CD4-positive, alpha-beta memory T cell (primary cell): Measurements from ENCODE around the gene TYW3. TPM values are rescaled to one million over a fixed set of nuclear protein-coding genes. Genes with fewer than 3 reads are reported as not detected.
"Not testable (repeated sequence)": the region's sequence is repeated elsewhere in the genome, so short reads cannot be mapped to it uniquely, and the experiment has no call there.

Experiments used
- CTCF ChIA-PET: fragments of 350-600 bp; sonication (Branson Sonifier 250); formaldehyde crosslinking; loops from one replicate; lab custom pipeline; 2021; ENCODE audit warnings: inconsistent platforms; ENCODE audit not compliant: partially characterized antibody; lab: Charles Lee
- POLR2A ChIA-PET: fragments of 350-600 bp; sonication (Branson Sonifier 250); formaldehyde crosslinking; loops from one replicate; lab custom pipeline; 2021; ENCODE audit not compliant: partially characterized antibody; lab: Charles Lee
- DNase-seq, 5 donors: peaks; one replicate each; pipeline versions ENCODE4 v3.0.0 to v3.0.0-alpha.2; 2020 to 2022; ENCODE audit warnings: mixed read lengths in 1 of 5
- H3K27ac ChIP-seq: one replicate; pipeline ENCODE4 v1.7.0; 2013; ENCODE audit warnings: low read depth, low read length
- H3K27me3 ChIP-seq: 2 replicates; pipeline ENCODE4 v1.7.0; 2013; ENCODE audit warnings: mild to moderate bottlenecking, low read length, moderate library complexity; ENCODE audit not compliant: insufficient read depth
- H3K36me3 ChIP-seq: 2 replicates; pipeline ENCODE4 v1.7.0; 2013; ENCODE audit warnings: mild to moderate bottlenecking, low read length, moderate library complexity; ENCODE audit not compliant: insufficient read depth
- H3K4me1 ChIP-seq: 2 replicates; pipeline ENCODE4 v1.7.0; 2013; ENCODE audit warnings: mild to moderate bottlenecking, low read length, moderate library complexity; ENCODE audit not compliant: insufficient read depth
- H3K4me3 ChIP-seq, 2 donors: one replicate each; pipeline ENCODE4 v1.7.0; 2013; ENCODE audit warnings: low read length in 2 of 2, mild to moderate bottlenecking in 1 of 2
- H3K9me3 ChIP-seq, 2 donors: one replicate each; pipeline ENCODE4 v1.7.0; 2013; ENCODE audit warnings: low read length in 2 of 2, control low read depth in 1 of 2; ENCODE audit not compliant: control insufficient read depth in 1 of 2
- H3K27ac Mint-ChIP-seq, 7 donors: one replicate each; pipeline ENCODE4 v1.8.0; 2020 to 2021; ENCODE audit warnings: mixed read lengths in 7 of 7, mild to moderate bottlenecking in 6 of 7, inconsistent platforms in 3 of 7, moderate library complexity in 3 of 7
- H3K27me3 Mint-ChIP-seq, 2 donors: one replicate each; pipeline ENCODE4 v1.8.0; 2020 to 2021; ENCODE audit warnings: mixed read lengths in 2 of 2
- H3K36me3 Mint-ChIP-seq, 2 donors: one replicate each; pipeline ENCODE4 v1.8.0; 2020 to 2021; ENCODE audit warnings: mixed read lengths in 2 of 2, inconsistent platforms in 1 of 2, mild to moderate bottlenecking in 1 of 2
- H3K4me1 Mint-ChIP-seq, 4 donors: one replicate each; pipeline ENCODE4 v1.8.0; 2020 to 2021; ENCODE audit warnings: mixed read lengths in 4 of 4, mild to moderate bottlenecking in 1 of 4
- H3K4me3 Mint-ChIP-seq, 8 donors: one replicate each; pipeline ENCODE4 v1.8.0; 2020 to 2021; ENCODE audit warnings: mixed read lengths in 8 of 8, mild to moderate bottlenecking in 7 of 8, moderate library complexity in 6 of 8, inconsistent platforms in 3 of 8
- H3K9me3 Mint-ChIP-seq, 8 donors: one replicate each; pipeline ENCODE4 v1.8.0; 2020 to 2021; ENCODE audit warnings: mixed read lengths in 8 of 8, mild to moderate bottlenecking in 5 of 8, inconsistent platforms in 3 of 8, moderate library complexity in 1 of 8
- intact Hi-C: fragments of 100-400 bp; cut with micrococcal nuclease; formaldehyde crosslinking; loops from one replicate; pipeline ENCODE4 v1.15.1; 2023
- polyA plus RNA-seq, 2 donors: library from polyadenylated mRNA; unstranded; fragments of 300-500 nt; fragmentation: Illumina TruSeq; gene quantifications; one replicate each; pipeline ENCODE4 v1.2.3, GENCODE V29; 2021
- total RNA-seq, 2 experiments: library from RNA; stranded (reverse); gene quantifications; one replicate each; pipeline ENCODE4 v1.2.3, GENCODE V29; 2021

Gene TYW3
- total and polyA plus RNA-seq, 4 experiments from 2014 or later = 7.3 to 19.9 (median 15.0) TPM

DNA sequence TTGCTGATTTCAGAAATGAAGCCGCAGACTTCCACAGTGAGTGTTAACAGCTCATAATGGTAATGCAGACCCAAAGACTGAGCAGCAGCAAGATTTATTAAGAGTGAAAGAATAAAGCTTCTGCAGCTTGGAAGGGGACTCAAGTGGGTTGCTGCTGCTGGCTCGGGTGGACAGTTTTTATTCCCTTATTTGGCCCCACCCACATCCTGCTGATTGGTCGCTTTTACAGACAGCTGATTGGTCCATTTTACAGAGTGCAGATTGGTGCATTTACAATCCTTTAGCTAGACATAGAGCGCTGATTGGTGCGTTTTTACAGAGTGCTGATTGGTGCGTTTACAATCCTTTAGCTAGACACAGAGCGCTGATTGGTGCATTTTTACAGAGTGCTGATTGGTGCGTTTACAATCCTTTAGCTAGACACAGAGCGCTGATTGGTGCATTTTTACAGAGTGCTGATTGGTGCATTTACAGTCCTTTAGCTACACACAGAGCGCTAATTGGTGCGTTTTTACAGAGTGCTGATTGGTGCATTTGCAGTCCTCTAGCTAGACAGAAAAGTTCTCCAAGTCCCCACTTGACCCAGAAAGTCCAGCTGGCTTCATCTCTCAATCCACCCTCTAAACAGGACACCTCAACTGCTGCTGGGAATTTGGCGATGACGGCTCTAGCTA, 7.5 kb downstream of the TYW3 start:
- H3K27ac ChIP-seq, DNase-seq, H3K27me3 ChIP-seq, H3K4me3 ChIP-seq, H3K9me3 Mint-ChIP-seq, CTCF ChIA-PET, H3K9me3 ChIP-seq, H3K4me1 Mint-ChIP-seq, H3K4me3 Mint-ChIP-seq, H3K27me3 Mint-ChIP-seq, POLR2A ChIA-PET, intact Hi-C loops, H3K4me1 ChIP-seq: not testable (repeated sequence)
- H3K36me3 Mint-ChIP-seq = peaks cover 79 to 80% of the 10 kb centered on the region in 2 donors
- H3K36me3 ChIP-seq = peaks cover 47% of the 10 kb centered on the region
- H3K27ac Mint-ChIP-seq = peak overlapping the region in 1 of 7 donors; percentile 37

- H3K4me1 ChIP-seq, DNase-seq, H3K4me1 Mint-ChIP-seq, CTCF ChIA-PET, intact Hi-C loops, H3K27me3 Mint-ChIP-seq, H3K27ac ChIP-seq, H3K27me3 ChIP-seq, H3K4me3 Mint-ChIP-seq, H3K4me3 ChIP-seq, H3K9me3 ChIP-seq, H3K9me3 Mint-ChIP-seq, POLR2A ChIA-PET: not testable (repeated sequence)
- H3K27ac Mint-ChIP-seq = peak overlapping the region in 1 of 7 donors; percentile 30
- H3K36me3 ChIP-seq = peaks cover 25% of the 10 kb centered on the region
- H3K36me3 Mint-ChIP-seq = peaks cover 80 to 84% of the 10 kb centered on the region in 2 donors
Observed at GRCh38 chr1:74745247-74745646, 12.3 kb downstream of the TYW3 start.

GRCh38 chr1:74748960-74749359, 16.0 kb downstream of the TYW3 start:
- Histone ChIP-seq H3K27me3 (no peaks in the 10 kb centered on the region), H3K4me3 (no peak overlapping the region), H3K27ac (no peak overlapping the region), H3K9me3 (no peaks in the 10 kb centered on the region), H3K4me1 (no peaks in the 10 kb centered on the region), H3K36me3 (peaks cover 13% of the 10 kb centered on the region)
- Mint-ChIP-seq H3K4me3 (no peak overlapping the region), H3K9me3 (no peaks in the 10 kb centered on the region), H3K4me1 (peaks cover 0 to 6% (median 4%) of the 10 kb centered on the region in 4 donors), H3K27ac (peak overlapping the region in 1 of 7 donors; percentile 42), H3K27me3 (no peaks in the 10 kb centered on the region), H3K36me3 (peaks cover 76 to 78% of the 10 kb centered on the region in 2 donors)
- intact Hi-C loops = no loop called here
- DNase-seq = no peak
- ChIA-PET POLR2A (no interaction called here), CTCF (no interaction called here)

- no peak overlapping the region for H3K27ac Mint-ChIP-seq
- Histone ChIP-seq H3K9me3 (no peaks in the 10 kb centered on the region), H3K27me3 (no peaks in the 10 kb centered on the region), H3K36me3 (peaks cover 14% of the 10 kb centered on the region), H3K4me3 (no peak overlapping the region), H3K4me1 (no peaks in the 10 kb centered on the region), H3K27ac (no peak overlapping the region)
- no peak for DNase-seq
- ChIA-PET POLR2A (no interaction called here), CTCF (no interaction called here)
- H3K4me1 Mint-ChIP-seq = peaks cover 0 to 4% (median 4%) of the 10 kb centered on the region in 4 donors
- no peak overlapping the region for H3K4me3 Mint-ChIP-seq
- H3K9me3 Mint-ChIP-seq = peaks cover 0 to 4% (median 0%) of the 10 kb centered on the region in 8 donors
- peaks cover 80 to 86% of the 10 kb centered on the region in 2 donors for H3K36me3 Mint-ChIP-seq
- no peaks in the 10 kb centered on the region for H3K27me3 Mint-ChIP-seq
- intact Hi-C loops = no loop called here
Observed at GRCh38 chr1:74753104-74753503, 20.2 kb downstream of the TYW3 start.

GRCh38 chr1:74755475-74755874, 22.5 kb downstream of the TYW3 start:
- CTCF ChIA-PET = no interaction called here

DNA sequence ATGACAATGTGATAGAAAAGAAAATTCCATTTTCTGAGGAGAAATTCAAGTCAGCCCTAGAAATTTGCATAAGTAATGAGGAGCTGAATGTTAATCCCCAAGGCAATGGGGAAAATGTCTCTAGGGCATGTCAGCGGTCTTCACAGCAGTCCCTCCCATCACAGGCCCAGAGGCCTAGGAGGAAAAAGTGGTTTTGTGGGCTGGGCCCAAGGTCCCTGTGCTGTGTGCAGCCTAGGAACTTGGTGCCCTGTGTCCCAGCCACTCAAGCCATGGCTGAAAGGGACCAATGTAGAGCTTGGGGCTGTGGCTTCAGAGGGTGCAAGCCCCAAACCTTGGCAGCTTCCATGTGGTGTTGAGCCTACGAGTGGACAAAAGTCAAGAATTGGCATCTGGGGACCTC, 23.7 kb downstream of the TYW3 start:
- DNase-seq, H3K9me3 Mint-ChIP-seq, H3K4me3 Mint-ChIP-seq, H3K9me3 ChIP-seq, H3K4me3 ChIP-seq, CTCF ChIA-PET, H3K27me3 Mint-ChIP-seq, H3K27ac ChIP-seq, H3K27ac Mint-ChIP-seq, H3K4me1 ChIP-seq, intact Hi-C loops, H3K27me3 ChIP-seq, H3K4me1 Mint-ChIP-seq: not testable (repeated sequence)
- H3K36me3 Mint-ChIP-seq = peaks cover 84 to 85% of the 10 kb centered on the region in 2 donors
- POLR2A ChIA-PET = interaction anchor here (1.1 kb wide), 1 partner anchor 23 kb away, joined by 3 read pairs; the partner anchor contains the start of gene TYW3
- peaks cover 19% of the 10 kb centered on the region for H3K36me3 ChIP-seq

More at GRCh38 chr1:74755475-74755874, 22.5 kb downstream of the TYW3 start:
- intact Hi-C loops = no loop called here
- Mint-ChIP-seq H3K27ac (no peak overlapping the region), H3K9me3 (peaks cover 0 to 4% (median 0%) of the 10 kb centered on the region in 8 donors), H3K4me1 (peaks cover 1 to 5% (median 4%) of the 10 kb centered on the region in 4 donors), H3K36me3 (peaks cover 81 to 88% of the 10 kb centered on the region in 2 donors), H3K4me3 (no peak overlapping the region), H3K27me3 (no peaks in the 10 kb centered on the region)
- H3K36me3 ChIP-seq = peaks cover 19% of the 10 kb centered on the region
- H3K9me3 ChIP-seq = no peaks in the 10 kb centered on the region
- no peaks in the 10 kb centered on the region for H3K27me3 ChIP-seq
- no peak for DNase-seq
- POLR2A ChIA-PET = interaction anchor here (1.1 kb wide), 1 partner anchor 22 kb away, joined by 3 read pairs; the partner anchor contains the start of gene TYW3
- H3K27ac ChIP-seq = no peak overlapping the region
- H3K4me1 ChIP-seq = no peaks in the 10 kb centered on the region
- H3K4me3 ChIP-seq = no peak overlapping the region

- Mint-ChIP-seq H3K4me1 (peaks cover 6 to 16% (median 11%) of the 10 kb centered on the region in 4 donors), H3K27me3 (no peaks in the 10 kb centered on the region), H3K9me3 (no peaks in the 10 kb centered on the region), H3K36me3 (peaks cover 26 to 47% of the 10 kb centered on the region in 2 donors), H3K27ac (peak overlapping the region in 5 of 7 donors; percentile 1 to 10 (median 5)), H3K4me3 (no peak overlapping the region)
- Histone ChIP-seq H3K4me3 (no peak overlapping the region), H3K27me3 (no peaks in the 10 kb centered on the region), H3K4me1 (no peaks in the 10 kb centered on the region), H3K27ac (no peak overlapping the region), H3K9me3 (no peaks in the 10 kb centered on the region), H3K36me3 (peaks cover 5% of the 10 kb centered on the region)
- intact Hi-C loops = loop anchor here (2.0 kb wide), 1 partner anchor 31 kb away; the partner anchor contains the start of genes CRYZ and TYW3
- CTCF ChIA-PET = interaction anchor here (2.2 kb wide), 1 partner anchor 30 kb away, joined by 8 read pairs; the partner anchor contains the start of genes CRYZ and TYW3
- no peak for DNase-seq
- POLR2A ChIA-PET = no interaction called here
Observed at GRCh38 chr1:74763807-74764206, 30.9 kb downstream of the TYW3 start.
